Upper lobe of left lung (tissue), 6 donors: Measurements from ENCODE around the gene IGFBP7. TPM values are rescaled to one million over a fixed set of nuclear protein-coding genes. Genes with fewer than 3 reads are reported as not detected.
A peak's percentile ranks its signal among the peaks of the same experiment; 100 is the strongest.

Experiments
- ATAC-seq, 2 donors: fragments of 200-7000 bp; cut with Tn5 transposase; one replicate each; pipeline ENCODE4 v1.9.1; 2022; ENCODE audit warnings: mild to moderate bottlenecking in 2 of 2, moderate library complexity in 2 of 2; ENCODE audit not compliant: low FRiP score in 2 of 2
- DNase-seq, 2 donors: peaks; one replicate each; pipeline ENCODE4 v3.0.0-alpha.2; 2019 to 2020
- H3K27ac ChIP-seq, 4 donors: fragments of 200-600 bp; sonication (generic); one replicate each; pipeline ENCODE4 v1.5.1; 2016 to 2019
- H3K27me3 ChIP-seq, 4 donors: fragments of 200-600 bp; sonication (generic); one replicate each; pipeline ENCODE4 v1.5.1; 2017 to 2019
- H3K36me3 ChIP-seq, 4 donors: fragments of 200-600 bp; sonication (generic); one replicate each; pipeline ENCODE4 v1.5.1; 2016 to 2019
- H3K4me1 ChIP-seq, 4 donors: fragments of 200-600 bp; sonication (generic); one replicate each; pipeline ENCODE4 v1.5.1; 2018 to 2019
- H3K4me3 ChIP-seq, 4 donors: fragments of 200-600 bp; sonication (generic); one replicate each; pipeline ENCODE4 v1.5.1; 2017 to 2019; ENCODE audit warnings: mild to moderate bottlenecking in 2 of 4, moderate library complexity in 1 of 4
- H3K9me3 ChIP-seq, 4 donors: fragments of 200-600 bp; sonication (generic); one replicate each; pipeline ENCODE4 v1.5.1; 2018 to 2019
- CTCF ChIP-seq, 6 experiments: fragments of 450-650 bp in 4 of 6; fragments of 200-600 bp in 2 of 6; sonication (generic) in 2 of 6; IDR thresholded peaks; one replicate each; pipeline ENCODE4 v1.5.1; 2016 to 2019; ENCODE audit warnings: antibody characterized with exemption in 6 of 6
- EP300 ChIP-seq, 4 donors: sonication (generic); formaldehyde crosslinking; IDR thresholded peaks; one replicate each; pipeline ENCODE4 v1.5.1; 2017; ENCODE audit warnings: antibody characterized with exemption in 4 of 4, control low read depth in 2 of 4
- POLR2A ChIP-seq, 4 donors: fragments of 450-650 bp; IDR thresholded peaks; one replicate each; pipeline ENCODE4 v1.5.1; 2016 to 2017; ENCODE audit warnings: antibody characterized with exemption in 4 of 4, mild to moderate bottlenecking in 2 of 4
- POLR2AphosphoS5 ChIP-seq, 2 donors: sonication (generic); formaldehyde crosslinking; IDR thresholded peaks; one replicate each; pipeline ENCODE4 v1.5.1; 2017; ENCODE audit warnings: antibody characterized with exemption in 2 of 2
- WGBS, 2 donors: methylation state at CpG; one replicate each; pipeline ENCODE4 v1.1.5; 2017 to 2018; 5-methylcytosine and 5-hydroxymethylcytosine counted together
- total RNA-seq, 6 donors: library from RNA; depleted of rRNA in 4 of 6; stranded (reverse); fragments of >200 nt in 4 of 6; gene quantifications; one replicate each; pipeline versions ENCODE4 v1.1.0 to v1.2.1, GENCODE V29; 2016 to 2021
- donor health status: DM: no; HTN: no; CAD: no; lungs with moderate emphysema.
- donor health status: DM: no; HTN: yes; CAD: no; lungs with severe emphysema.

The IGFBP7 gene
- total RNA-seq, 6 donors from 2014 or later, result 105 to 705 (median 359) TPM

DNA sequence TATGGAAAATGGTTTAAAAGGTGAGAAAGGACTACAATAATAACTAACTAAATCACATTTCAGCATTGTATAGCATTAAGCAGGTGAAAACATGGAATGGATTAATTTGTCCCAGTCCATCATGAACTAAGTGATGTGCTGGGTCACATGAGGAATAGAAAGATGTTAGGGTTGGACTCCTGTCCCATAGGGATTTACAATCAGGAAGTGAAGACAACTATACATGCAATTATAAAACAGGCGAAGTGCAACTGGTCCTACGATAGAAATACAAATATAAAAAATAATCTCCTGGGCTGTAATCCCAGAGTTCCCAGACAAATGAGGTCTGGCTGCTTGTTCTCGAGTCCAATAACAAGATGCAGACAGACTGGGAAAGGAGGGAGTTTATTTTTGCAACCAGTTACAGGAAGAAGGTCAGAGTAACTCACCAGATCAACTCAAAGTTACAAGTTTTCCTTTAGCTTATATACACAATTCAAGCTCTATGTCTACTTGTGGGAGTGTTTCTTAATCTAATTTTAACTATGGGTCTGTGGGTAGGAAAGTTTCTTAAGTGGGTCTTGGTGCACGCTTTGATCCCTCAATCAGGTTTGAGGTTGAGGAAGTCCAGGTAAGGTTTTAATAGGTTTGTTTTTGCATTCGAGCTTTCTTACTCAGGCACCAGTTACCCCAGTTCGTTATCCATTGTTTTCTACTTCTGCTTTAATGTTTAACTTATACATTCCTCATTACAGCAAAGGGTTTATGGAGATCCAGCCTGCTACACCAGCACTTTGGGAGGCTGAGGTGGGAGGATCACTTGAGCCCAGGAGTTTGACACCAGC is 50.1 kb downstream of the IGFBP7 start:
- DNase-seq (no peak), ATAC-seq (no peak)
- Histone ChIP-seq H3K9me3 (no peaks in the 10 kb centered on the region), H3K27ac (peak overlapping the region in 1 of 4 donors; percentile 18), H3K36me3 (no peaks in the 10 kb centered on the region), H3K4me1 (peaks cover 4 to 15% (median 8%) of the 10 kb centered on the region in 4 donors), H3K27me3 (no peaks in the 10 kb centered on the region), H3K4me3 (no peak overlapping the region)
- 69 to 72% methylated on average over 6 of the region's 6 CpGs for WGBS, 2 donors
- TF ChIP-seq CTCF (IDR thresholded peaks at IDR 0.05), result no peak
- TF ChIP-seq POLR2A (IDR thresholded peaks at IDR 0.05), result no peak
- TF ChIP-seq EP300 (IDR thresholded peaks at IDR 0.05), result no peak
- TF ChIP-seq POLR2AphosphoS5 (IDR thresholded peaks at IDR 0.05), result no peak

GRCh38 chr4:57055886-57056285 is 54.3 kb downstream of the IGFBP7 start:
- 63 to 64% methylated on average over 14 of the region's 14 CpGs for WGBS, 2 donors
- H3K36me3 ChIP-seq, result no peaks in the 10 kb centered on the region
- no peak for TF ChIP-seq POLR2AphosphoS5 (IDR thresholded peaks at IDR 0.05)
- no peak for TF ChIP-seq CTCF (IDR thresholded peaks at IDR 0.05)
- TF ChIP-seq EP300 (IDR thresholded peaks at IDR 0.05), result no peak
- no peak for TF ChIP-seq POLR2A (IDR thresholded peaks at IDR 0.05)
- H3K27ac ChIP-seq, result peak overlapping the region in 2 of 4 donors; percentile 8 to 49
- ATAC-seq, result peak in 1 of 2 donors; percentile 64
- H3K4me3 ChIP-seq, result no peak overlapping the region
- peaks cover 0 to 16% (median 6%) of the 10 kb centered on the region in 4 donors for H3K4me1 ChIP-seq
- DNase-seq, result peak in 1 of 2 donors; percentile 31
- H3K27me3 ChIP-seq, result no peaks in the 10 kb centered on the region
- no peaks in the 10 kb centered on the region for H3K9me3 ChIP-seq

DNA sequence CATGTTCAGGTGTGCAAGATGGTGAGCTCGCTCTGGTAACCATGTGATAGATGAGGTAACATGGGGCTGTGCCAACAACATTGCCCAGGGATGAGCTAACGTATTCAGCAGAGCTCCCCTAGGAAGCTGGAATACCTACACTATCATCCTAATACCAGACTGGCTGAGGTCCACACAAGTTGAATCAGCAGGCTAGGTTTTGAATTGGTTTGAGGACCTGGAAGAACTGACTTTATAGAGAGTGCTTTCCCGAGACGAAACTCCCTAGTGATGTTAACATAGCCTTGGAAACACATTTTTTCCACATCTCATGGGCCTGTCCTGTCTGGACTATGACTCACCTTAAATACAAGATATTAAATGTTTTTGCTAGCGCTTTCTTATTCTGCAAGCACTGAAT is 56.7 kb downstream of the IGFBP7 start:
- Histone ChIP-seq H3K36me3 (no peaks in the 10 kb centered on the region), H3K9me3 (no peaks in the 10 kb centered on the region), H3K27me3 (no peaks in the 10 kb centered on the region), H3K27ac (no peak overlapping the region), H3K4me1 (peaks cover 0 to 13% (median 3%) of the 10 kb centered on the region in 4 donors), H3K4me3 (no peak overlapping the region)
- DNase-seq (no peak), ATAC-seq (peak in 1 of 2 donors; percentile 41)
- 82 to 94% methylated on average over 5 of the region's 5 CpGs for WGBS, 2 donors
- no peak for TF ChIP-seq POLR2A (IDR thresholded peaks at IDR 0.05)
- TF ChIP-seq EP300 (IDR thresholded peaks at IDR 0.05), result no peak
- no peak for TF ChIP-seq CTCF (IDR thresholded peaks at IDR 0.05)
- no peak for TF ChIP-seq POLR2AphosphoS5 (IDR thresholded peaks at IDR 0.05)

GRCh38 chr4:57051524-57051923 is 58.7 kb downstream of the IGFBP7 start:
- Histone ChIP-seq H3K4me1 (peaks cover 0 to 12% (median under 1%) of the 10 kb centered on the region in 4 donors), H3K36me3 (no peaks in the 10 kb centered on the region), H3K27ac (no peak overlapping the region), H3K27me3 (no peaks in the 10 kb centered on the region), H3K9me3 (no peaks in the 10 kb centered on the region), H3K4me3 (no peak overlapping the region)
- peak in 1 of 2 donors; percentile 8 for ATAC-seq
- TF ChIP-seq EP300 (IDR thresholded peaks at IDR 0.05) (no peak), POLR2A (IDR thresholded peaks at IDR 0.05) (no peak), POLR2AphosphoS5 (IDR thresholded peaks at IDR 0.05) (no peak), CTCF (IDR thresholded peaks at IDR 0.05) (no peak)
- WGBS, 2 donors, result 88 to 90% methylated on average over 2 of the region's 2 CpGs
- no peak for DNase-seq
